Measurements from ENCODE around the gene DIP2A.

DNA sequence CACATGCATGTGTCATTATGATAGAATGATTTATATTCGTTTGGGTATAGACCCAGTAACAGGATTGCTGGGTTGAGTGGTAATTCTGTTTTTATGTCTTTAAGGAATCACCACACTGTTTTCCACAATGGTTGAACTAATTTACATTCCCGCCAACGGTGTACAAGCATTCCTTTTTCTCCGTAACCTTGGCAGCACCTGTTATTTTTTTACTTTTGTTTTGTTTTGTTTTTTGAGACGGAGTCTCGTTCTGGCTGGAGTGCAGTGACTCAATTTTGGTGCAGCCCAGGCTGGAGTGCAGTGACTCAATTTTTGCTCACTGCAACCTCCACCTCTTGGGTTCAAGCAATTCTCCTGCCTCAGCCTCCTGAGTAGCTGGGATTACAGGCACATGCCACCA, 154.7 kb downstream of the DIP2A start:
- TF ChIP-seq POLR2AphosphoS5 (IDR thresholded peaks at IDR 0.05; ENCODE audit: borderline replicate concordance, low read depth, low read length) = no peak
- TF ChIP-seq EZH2 (IDR thresholded peaks at IDR 0.05) = no peak
- TF ChIP-seq FOXP2 (optimal IDR thresholded peaks at IDR 0.05; ENCODE audit: control extremely low read depth, extremely low read length, insufficient read depth) = no peak
